Adipose tissue (tissue), 3 donors: ENCODE results near the gene CNST. TPM values are rescaled to one million over a fixed set of nuclear protein-coding genes. Genes with fewer than 3 reads are reported as not detected.
"Not testable (repeated sequence)": the region's sequence is repeated elsewhere in the genome, so short reads cannot be mapped to it uniquely, and the experiment has no call there.

Experiments used
- H3K27ac ChIP-seq: one replicate; pipeline ENCODE4 v1.5.1; 2013; ENCODE audit warnings: low read depth, low read length
- WGBS, 3 donors: extraction: QIAGEN DNeasy Blood & Tissue Kit; methylation state at CpG; one replicate each; pipeline ENCODE4 v1.1.7; 2013; 5-methylcytosine and 5-hydroxymethylcytosine counted together
- polyA plus RNA-seq, 3 donors: library from polyadenylated mRNA; stranded (reverse); fragments of 200-250 nt; gene quantifications; one replicate each; pipeline ENCODE4 v1.2.3, GENCODE V29; 2013
- donor health status: healthy with polysubstance abuse.
- donor health status: Bipolar disorder and iron deficiency.
- donor health status: healthy.

Gene CNST
- polyA plus RNA-seq, 3 donors = 4.7 to 8.1 (median 5.2) TPM

DNA sequence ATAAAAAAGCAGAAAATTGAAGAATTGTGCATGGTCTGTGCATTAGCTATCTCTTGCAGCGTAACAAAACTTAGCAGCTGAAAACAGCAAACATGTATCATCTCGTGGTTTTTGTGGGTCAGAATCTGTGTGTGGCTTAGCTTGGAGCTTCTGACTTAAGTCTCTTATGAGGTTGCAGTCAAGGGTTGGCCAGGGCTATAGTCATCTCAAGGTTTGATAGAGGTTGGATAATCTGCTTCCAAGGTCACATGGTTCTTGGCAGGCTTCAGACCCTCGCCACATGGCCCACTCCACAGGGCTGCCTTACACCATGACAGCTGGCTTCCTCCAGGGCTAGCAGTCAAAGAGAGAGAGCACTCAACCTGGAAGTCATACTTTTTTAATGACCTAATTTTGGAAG lies 35.9 kb downstream of the CNST start:
- H3K27ac ChIP-seq = no peak overlapping the region
- 79 to 88% (median 82%) methylated on average over 3 of the region's 3 CpGs for WGBS, 3 donors

DNA sequence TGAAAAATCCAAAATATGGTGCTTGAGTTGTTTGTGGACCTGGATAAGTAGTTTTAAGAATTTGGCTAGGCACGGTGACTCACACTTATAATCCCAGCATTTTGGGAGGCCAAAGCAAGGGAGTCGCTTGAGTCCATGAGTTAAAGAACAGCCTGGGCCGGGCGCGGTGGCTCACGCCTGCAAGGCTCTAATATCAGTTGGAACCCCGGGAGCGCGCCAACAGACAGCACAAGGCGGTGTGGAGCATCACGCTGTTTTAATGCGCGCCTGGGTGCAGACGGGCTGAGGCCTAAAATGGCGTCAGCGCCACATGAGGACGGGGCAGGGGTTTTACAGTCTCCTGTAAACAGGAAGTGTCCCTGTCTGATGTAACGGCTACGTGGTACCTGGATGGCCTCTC lies 39.0 kb downstream of the CNST start:
- H3K27ac ChIP-seq = not testable (repeated sequence)
- WGBS, 3 donors = 96 to 99% (median 99%) methylated on average over 19 of the region's 19 CpGs

DNA sequence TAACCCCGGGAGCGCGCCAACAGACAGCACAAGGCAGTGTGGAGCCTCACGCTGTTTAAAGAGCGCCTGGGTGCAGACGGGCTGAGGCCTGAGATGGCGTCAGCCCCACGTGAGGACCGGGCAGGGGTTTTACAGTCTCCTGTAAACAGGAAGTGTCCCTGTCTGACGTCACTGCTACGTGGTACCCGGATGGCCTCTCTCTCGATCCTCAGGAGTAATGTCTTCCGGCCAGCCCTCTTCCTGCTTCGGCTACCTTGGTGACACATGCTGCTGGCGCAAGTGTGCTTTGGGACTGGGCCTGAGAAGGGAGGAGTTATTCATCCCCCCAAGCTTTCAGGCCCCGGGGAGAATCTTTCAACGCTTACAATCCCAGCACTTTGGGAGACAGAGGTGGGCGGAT lies 41.2 kb downstream of the CNST start:
- 78 to 93% (median 79%) methylated on average over 19 of the region's 19 CpGs for WGBS, 3 donors
- H3K27ac ChIP-seq = no peak overlapping the region

DNA sequence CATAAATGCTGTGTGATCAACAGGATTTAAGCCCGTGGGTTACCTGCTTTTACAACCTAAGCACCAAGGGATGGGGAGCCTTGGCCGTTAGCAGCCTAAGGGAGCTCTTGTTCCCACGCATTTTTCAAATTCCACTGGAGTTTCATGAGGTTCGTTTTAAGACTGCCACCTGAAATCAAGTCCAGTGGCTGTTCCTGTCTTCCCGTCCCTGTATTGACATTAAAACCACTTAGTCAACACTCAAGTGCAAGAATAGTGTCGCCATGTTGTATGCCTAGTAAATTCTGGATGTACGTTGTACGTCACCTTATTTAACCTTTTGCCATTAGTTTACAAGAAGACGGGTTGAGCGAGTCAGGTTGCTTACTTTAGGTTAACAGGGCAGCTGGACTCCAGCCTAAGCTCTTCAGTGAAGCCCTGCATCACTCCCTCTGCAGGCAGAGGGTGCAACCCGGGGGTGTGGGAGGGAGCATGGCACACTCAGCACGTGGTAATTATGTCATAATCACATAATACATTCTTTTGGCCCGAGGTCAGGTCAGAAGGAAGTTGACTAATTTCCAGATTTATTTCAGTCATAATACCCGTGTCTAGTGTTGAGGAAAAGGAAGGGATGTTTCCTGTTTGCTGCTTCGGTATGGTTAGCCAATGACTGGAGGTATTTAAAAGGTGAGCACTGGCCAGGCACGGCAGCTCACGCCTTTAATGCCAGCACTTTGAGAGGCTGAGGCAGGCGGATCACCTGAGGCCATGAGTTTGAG lies 42.5 kb downstream of the CNST start:
- 22 to 33% (median 29%) methylated on average over 18 of the region's 18 CpGs for WGBS, 3 donors
- no peak overlapping the region for H3K27ac ChIP-seq

DNA sequence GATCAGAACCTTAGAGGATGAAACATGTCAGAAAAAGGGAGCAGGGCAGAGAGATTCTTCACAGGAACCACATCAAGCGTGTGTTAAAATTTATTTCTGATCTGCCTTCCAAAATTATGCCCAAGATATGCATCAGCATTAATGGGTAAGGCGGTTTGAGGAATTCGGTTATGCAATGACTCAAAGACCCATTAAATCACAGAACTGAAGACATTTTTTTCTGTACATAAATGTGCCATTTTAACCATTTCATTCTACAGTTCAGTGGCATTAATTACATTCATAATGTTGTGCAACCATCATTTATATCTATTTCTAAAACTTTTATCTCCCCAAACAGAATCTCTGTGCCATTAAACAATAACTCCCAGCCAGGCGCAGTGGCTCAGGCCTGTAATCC lies 43.4 kb downstream of the CNST start:
- WGBS, 3 donors = 62 to 92% (median 65%) methylated on average over 4 of the region's 4 CpGs
- no peak overlapping the region for H3K27ac ChIP-seq

DNA sequence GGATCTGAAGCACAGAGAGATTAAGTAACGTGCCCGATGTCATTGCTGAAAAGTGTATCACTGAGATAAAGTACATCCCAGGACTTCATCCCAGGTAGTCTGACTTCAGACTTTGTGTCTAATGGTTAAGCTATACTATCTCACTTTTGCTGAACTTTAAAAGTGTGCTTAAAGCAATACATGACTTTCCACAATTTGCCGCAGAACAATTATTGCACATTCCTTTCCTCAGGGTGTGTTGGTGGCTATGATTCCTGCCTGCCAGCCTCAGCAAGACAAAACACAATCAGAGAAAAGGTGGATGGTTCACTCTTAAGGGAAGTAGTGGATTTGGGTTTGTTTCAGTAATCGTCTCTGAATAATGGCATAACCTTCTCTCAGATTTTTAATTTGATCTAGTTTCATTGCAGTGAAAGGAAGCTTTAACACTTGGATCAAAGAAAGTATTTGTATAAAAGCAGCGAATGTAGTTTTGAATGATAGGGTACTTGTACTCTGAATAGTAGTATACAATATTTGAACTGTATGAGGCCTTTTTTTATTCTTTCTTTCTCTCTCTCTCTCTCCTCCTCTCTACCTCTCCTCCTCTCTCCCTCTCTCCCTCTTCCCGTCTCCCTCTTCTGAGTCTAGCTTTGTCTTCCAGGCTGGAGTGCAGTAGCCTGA lies 47.0 kb downstream of the CNST start:
- WGBS, 3 donors = 77 to 90% (median 83%) methylated on average over 6 of the region's 6 CpGs
- H3K27ac ChIP-seq = no peak overlapping the region

DNA sequence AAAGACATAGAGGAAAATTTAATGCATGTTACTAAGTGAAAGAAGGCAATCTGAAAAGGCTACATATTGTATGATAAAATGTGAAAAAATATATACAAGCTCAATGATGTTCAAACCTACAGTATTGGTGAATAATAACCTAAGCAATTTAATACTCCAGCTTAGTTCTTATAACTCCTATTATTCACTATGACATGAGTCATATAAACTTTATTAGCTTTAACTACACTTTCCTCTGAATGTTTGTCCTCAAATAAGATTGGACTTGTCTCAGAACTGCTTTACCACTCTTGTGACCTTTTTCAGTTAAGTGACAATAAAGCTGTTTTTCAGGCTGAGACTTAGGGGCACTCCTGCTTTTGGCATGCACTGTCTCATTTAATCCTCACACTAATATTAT lies 50.9 kb downstream of the CNST start:
- H3K27ac ChIP-seq = no peak overlapping the region

DNA sequence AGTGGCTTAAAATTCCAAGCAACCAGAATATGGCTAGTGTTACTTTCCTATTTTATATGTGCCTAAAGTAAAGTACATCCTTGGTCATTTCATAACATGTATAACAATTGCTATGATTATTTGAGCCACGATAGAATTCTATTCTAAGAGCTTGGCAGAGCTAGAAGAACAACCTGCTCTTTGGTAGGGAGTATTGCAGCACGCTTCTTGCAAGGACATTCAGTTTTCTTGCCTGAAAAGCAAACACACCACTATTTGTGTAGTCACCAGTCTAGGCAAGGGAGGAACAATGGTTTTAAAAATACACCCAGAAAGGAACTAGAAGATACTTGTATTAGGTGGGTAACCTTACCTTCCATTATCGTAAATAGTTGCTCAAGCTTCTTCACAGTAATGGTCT lies 51.5 kb downstream of the CNST start:
- 49 to 88% (median 82%) methylated on average over 3 of the region's 3 CpGs for WGBS, 3 donors
- H3K27ac ChIP-seq = no peak overlapping the region

DNA sequence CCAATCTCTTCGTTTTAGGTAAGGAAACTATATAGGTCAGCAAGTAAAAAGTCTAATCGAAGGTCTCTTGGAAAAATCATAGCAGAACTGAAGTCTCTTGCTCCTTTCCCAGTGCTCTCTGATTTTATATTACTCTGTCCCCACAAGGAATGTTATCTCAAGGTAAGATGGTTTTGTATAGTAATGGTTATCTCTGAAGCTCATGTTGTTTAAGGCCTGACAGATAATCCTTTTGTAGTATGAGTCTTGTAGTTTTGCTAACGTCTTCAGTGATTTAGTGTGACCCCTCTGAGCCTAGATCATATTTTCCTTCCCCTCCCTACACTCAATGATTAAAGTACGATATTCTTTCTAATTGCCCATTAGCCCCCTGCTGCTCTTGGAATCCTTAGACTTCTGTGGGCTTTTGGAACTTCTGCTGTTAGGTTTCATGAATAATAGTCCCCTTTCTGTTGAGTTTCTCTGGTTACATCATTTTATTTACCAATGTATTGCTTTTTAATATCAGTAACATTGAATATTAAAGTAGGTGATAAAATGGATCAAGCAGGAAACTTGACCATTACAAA lies 52.1 kb downstream of the CNST start:
- no peak overlapping the region for H3K27ac ChIP-seq
- WGBS, 3 donors = 70 to 91% (median 79%) methylated on average over 4 of the region's 4 CpGs

DNA sequence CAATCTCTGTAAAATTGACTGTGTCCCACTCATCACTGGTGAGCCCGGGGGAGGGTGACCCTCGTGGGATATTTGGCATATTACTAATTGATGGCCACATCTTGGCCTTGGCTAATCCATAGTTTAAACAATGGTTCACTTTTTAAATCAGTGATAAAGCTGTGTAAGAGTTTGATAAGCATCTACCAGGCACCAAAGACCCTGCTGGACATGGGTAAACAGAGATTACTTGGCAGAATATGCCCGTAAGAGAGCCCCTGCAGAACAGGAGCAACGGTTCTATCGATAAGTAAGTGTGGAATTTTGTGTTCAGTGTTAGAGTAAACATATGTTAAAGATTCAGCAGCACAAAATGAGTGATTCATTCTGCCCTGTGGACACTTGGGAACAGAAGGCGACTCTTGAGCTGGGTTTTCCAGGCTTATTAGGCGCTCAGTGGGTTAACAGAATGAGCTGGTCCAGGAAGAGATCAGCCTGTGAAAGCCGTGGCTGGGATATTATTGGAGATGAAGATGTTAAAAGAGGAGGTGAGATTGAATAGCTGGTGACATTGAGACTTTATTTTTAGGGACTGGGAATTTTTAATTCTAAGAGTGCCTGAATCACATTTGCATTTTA lies 55.9 kb downstream of the CNST start:
- 50 to 78% (median 78%) methylated on average over 8 of the region's 8 CpGs for WGBS, 3 donors

DNA sequence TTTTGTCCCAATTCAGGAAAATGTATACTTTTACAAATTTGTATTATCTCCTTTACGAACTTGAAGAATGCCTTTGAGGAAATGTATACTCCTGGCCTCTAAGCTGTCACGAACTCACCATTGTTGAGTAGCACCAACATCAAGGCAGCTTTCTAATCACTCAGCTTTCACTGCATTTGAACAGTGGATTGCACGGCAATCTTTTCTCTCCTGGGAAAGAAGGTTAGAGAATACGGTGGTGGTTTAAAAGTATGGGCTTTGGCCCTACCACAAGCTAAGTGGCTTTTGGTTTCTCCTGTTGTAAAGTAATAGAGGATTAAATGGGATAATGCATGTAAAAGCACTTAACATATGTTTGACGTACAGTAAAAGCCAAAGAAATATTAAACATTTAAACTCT lies 57.8 kb downstream of the CNST start:
- WGBS, 3 donors = 71 to 92% (median 82%) methylated on average over 5 of the region's 5 CpGs
- no peak overlapping the region for H3K27ac ChIP-seq

More for the DNA sequence above, 55.9 kb downstream of the CNST start:
- H3K27ac ChIP-seq = no peak overlapping the region

DNA sequence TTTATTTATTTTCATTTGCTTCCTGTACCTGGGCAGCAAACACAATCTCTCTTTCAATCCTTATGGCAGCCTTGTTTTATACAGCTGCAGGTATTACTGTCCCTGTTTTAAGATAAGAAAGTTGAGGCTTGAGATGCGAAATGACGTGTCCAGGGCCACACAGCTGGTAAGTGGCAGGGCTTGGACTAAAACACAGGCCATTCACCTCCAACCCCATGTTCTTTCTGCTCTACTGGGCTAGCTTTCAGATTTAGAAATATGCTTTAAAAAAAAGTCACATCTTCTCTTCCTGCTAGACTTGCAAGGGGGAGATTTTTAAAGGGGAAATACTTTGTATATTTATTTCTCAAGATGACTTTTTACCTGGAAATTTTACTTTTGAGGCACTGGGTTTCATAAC lies 62.8 kb downstream of the CNST start:
- no peak overlapping the region for H3K27ac ChIP-seq
- 71 to 82% (median 80%) methylated on average over 2 of the region's 2 CpGs for WGBS, 3 donors

DNA sequence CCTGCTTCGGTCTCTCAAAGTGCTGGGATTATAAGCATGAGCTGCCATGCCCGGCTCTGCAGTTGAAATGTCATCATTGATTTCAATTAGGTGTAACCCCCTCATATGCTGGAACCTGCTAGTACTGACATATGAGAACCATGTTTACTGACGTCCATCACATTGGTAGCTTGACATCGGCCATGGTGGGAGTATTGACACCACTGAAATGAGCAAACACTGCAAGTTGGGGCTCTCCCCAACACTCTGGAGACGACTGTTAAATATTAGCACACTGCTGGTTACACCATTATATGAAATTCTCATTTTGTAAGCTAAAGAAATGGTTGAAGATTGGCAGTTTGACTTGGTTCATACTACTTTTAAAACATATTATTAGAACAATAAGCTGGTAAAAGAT lies 63.7 kb downstream of the CNST start:
- H3K27ac ChIP-seq = no peak overlapping the region
- 84 to 91% (median 90%) methylated on average over 5 of the region's 5 CpGs for WGBS, 3 donors

DNA sequence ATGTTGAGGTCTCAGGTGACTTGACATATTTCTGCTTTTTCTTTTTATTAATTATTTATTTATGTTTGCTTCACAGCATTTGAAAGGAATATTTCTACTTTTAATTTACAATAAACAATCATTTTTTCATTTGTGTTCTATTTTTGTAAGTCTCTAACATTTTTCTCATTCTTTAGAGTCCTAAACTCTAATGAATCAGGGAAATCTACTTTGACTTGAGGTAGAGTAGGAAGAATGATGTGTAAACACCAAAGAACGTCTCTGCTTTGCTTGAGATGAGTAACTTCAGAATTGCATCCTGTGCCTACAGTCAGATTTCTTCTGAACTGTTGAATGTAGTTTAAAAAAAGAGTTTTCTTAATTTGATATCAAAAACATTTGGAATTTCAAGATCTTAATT lies 65.2 kb downstream of the CNST start:
- H3K27ac ChIP-seq = no peak overlapping the region

DNA sequence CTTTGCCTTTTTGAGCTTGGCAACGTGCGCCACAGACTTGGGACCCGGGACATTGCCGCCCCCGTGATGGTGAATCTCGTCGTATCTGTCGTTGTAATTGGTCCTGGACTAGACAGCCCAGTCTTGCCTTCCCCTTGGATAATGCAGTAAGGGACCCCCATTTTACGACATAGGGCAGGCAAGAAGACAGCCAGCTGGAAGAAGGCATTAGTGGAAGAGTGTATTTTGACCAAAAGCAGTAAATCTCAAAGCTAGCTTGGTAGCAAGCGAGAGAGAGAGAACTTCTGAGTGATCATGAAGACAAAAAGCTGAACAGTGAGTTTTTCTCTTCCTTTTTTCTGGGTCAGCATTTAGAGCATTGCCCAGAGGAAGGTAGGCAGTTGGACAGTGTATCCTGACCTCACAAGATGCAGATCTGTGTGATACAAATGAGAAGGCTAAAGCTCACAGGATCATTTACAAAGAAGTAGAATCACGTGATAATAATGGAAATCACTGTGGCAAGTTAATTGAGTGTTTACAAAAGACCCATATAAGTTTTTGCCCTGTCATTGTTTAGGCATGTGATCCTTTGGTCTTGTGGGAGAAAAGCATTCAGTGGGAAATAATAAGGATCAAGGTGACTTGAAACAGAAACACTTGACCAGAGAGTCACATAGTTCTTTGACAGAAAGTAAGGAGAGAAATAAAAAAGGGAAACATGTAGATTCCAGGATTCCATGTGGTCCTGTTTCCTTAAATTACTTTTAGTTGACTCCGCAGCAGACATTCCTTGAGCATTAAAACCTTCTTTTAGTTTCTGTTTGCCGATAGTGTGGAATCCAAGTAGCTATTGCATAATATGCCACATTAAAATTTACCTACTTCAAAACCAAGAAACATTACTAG lies 66.3 kb downstream of the CNST start:
- 85 to 96% (median 91%) methylated on average over 13 of the region's 13 CpGs for WGBS, 3 donors
- no peak overlapping the region for H3K27ac ChIP-seq

More for the DNA sequence above, 65.2 kb downstream of the CNST start:
- WGBS, 3 donors = 61 to 82% (median 64%) methylated on average over 1 of the region's 1 CpG

DNA sequence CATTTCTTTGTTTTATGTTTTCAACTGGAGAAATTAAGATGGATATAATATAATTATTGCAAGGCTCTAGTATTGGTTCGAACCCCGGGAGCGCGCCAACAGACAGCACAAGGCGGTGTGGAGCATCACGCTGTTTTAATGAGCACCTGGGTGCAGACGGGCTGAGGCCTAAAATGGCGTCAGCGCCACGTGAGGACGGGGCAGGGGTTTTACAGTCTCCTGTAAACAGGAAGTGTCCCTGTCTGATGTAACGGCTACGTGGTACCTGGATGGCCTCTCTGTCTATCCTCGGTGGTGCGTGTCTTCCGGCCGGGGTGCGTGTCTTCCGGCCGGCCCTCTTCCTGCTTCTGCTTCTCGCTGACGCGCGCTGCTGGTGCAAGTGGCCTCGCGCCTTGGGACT lies 68.4 kb downstream of the CNST start:
- H3K27ac ChIP-seq = not testable (repeated sequence)
- WGBS, 3 donors = 92 to 97% (median 97%) methylated on average over 11 to 24 of the region's 26 CpGs

DNA sequence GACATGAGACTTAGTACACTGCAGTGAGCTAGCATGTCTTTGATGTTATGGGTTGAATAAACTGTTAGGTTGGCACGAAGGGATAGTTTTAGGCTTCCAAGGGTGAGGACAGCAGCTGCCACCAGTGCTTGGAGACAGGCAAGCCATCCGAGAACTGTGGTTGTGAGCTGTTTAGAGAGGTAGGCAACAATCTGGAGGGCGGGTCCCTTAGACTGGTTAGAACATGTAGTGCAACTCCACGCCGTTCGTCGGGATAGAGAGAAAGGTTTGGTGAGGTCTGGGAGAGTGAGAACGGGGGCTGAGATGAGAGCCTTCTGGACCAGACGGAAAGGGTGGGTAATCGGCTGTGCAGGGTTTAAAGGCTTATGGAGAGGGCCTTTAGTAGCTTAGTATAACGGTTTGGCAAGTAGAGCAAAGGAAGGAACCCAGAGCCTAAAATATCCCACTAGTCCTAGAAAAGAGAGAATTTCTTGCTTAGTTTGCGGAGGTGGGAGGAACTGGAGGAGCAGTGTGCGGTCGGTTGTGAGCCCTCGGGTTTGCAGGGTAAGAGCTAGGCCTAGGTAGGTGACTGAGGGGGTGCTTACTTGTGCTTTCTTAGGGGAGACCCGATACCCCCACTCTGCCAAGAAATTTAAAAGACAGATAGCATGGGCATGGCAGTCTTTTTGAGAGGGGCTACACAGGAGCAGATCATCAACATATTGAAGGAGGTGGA lies 72.8 kb downstream of the CNST start:
- 90 to 96% (median 95%) methylated on average over 16 of the region's 16 CpGs for WGBS, 3 donors
- H3K27ac ChIP-seq = no peak overlapping the region

DNA sequence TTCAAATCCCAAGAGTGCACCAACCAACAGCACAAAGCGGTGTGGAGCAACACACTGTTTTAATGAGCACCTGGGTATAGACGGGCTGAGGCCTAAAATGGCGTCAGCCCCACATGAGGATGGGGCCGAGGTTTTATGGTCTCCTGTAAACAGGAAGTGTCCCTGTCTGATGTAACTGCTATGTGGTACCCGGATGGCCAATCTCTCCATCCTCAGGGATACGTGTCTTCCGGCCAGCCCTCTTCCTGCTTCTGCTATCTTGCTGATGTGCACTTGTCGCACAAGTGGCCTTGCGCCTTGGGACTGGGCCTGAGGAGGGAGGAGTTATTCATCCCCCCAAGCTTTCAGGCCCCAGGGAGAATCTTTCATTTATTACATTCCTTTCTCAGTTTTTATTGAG lies 73.5 kb downstream of the CNST start:
- H3K27ac ChIP-seq = no peak overlapping the region
- 61 to 87% (median 65%) methylated on average over 9 of the region's 9 CpGs for WGBS, 3 donors
